H9 (cell line): ENCODE data around the gene KDM1B. TPM values are rescaled to one million over a fixed set of nuclear protein-coding genes. Genes with fewer than 3 reads are reported as not detected.
A peak's percentile ranks its signal among the peaks of the same experiment; 100 is the strongest.
"Not testable (repeated sequence)": the region's sequence is repeated elsewhere in the genome, so short reads cannot be mapped to it uniquely, and the experiment has no call there.

Source experiments
- DNase-seq: peaks from one replicate; pipeline ENCODE4 v3.0.0-alpha.2; 2017
- H2AFZ ChIP-seq: one replicate; pipeline ENCODE4 v1.6.1; 2013; ENCODE audit warnings: mild to moderate bottlenecking, low read length, control low read depth, moderate library complexity
- H2AK5ac ChIP-seq: 2 replicates; pipeline ENCODE4 v1.6.1; 2013; ENCODE audit warnings: low read length, control low read depth, mixed read lengths; ENCODE audit not compliant: insufficient read length
- H2BK120ac ChIP-seq: one replicate; pipeline ENCODE4 v1.6.1; 2013; ENCODE audit warnings: low read depth, mild to moderate bottlenecking, low read length, control low read depth, inconsistent platforms; ENCODE audit not compliant: poor library complexity, severe bottlenecking
- H2BK12ac ChIP-seq: 2 replicates; pipeline ENCODE4 v1.6.1; 2013; ENCODE audit warnings: low read length, control low read depth, mixed read lengths, low read depth; ENCODE audit not compliant: insufficient read length
- H2BK15ac ChIP-seq: 2 replicates; pipeline ENCODE4 v1.6.1; 2013; ENCODE audit warnings: low read depth, low read length, control low read depth
- H2BK20ac ChIP-seq: one replicate; pipeline ENCODE4 v1.6.1; 2013; ENCODE audit warnings: low read depth, mild to moderate bottlenecking, low read length, control low read depth, inconsistent platforms; ENCODE audit not compliant: poor library complexity, severe bottlenecking
- H2BK5ac ChIP-seq: 2 replicates; pipeline ENCODE4 v1.6.1; 2013; ENCODE audit warnings: low read length, control low read depth, mixed read lengths; ENCODE audit not compliant: insufficient read length
- H3K14ac ChIP-seq: 2 replicates; pipeline ENCODE4 v1.6.1; 2013; ENCODE audit warnings: low read length, control low read depth; ENCODE audit not compliant: insufficient read depth
- H3K18ac ChIP-seq: 2 replicates; pipeline ENCODE4 v1.6.1; 2013; ENCODE audit warnings: low read depth, mild to moderate bottlenecking, mixed read lengths, low read length, control low read depth; ENCODE audit not compliant: insufficient read length
- H3K23ac ChIP-seq: 2 replicates; pipeline ENCODE4 v1.6.1; 2013; ENCODE audit warnings: low read length, control low read depth, mixed read lengths, low read depth; ENCODE audit not compliant: insufficient read length
- H3K23me2 ChIP-seq: 2 replicates; pipeline ENCODE4 v1.6.1; 2013; ENCODE audit warnings: low read depth, mild to moderate bottlenecking, mixed read lengths, low read length, control low read depth; ENCODE audit not compliant: insufficient read length, poor library complexity, severe bottlenecking
- H3K27ac ChIP-seq: 2 replicates; pipeline ENCODE4 v1.5.1; 2013; ENCODE audit warnings: low read length, control low read depth, mixed read lengths, low read depth; ENCODE audit not compliant: insufficient read length
- H3K27me3 ChIP-seq: 2 replicates; pipeline ENCODE4 v1.6.1; 2013; ENCODE audit warnings: low read length, control low read depth, inconsistent platforms; ENCODE audit not compliant: insufficient read depth
- H3K4ac ChIP-seq: 2 replicates; pipeline ENCODE4 v1.6.1; 2013; ENCODE audit warnings: low read depth, mild to moderate bottlenecking, control low read depth, inconsistent platforms, low read length, moderate library complexity
- H3K4me1 ChIP-seq: 2 replicates; pipeline ENCODE4 v1.6.1; 2013; ENCODE audit warnings: low read length, control low read depth, inconsistent platforms; ENCODE audit not compliant: insufficient read depth
- H3K4me2 ChIP-seq: 2 replicates; pipeline ENCODE4 v1.6.1; 2013; ENCODE audit warnings: low read length, control low read depth, mixed read lengths; ENCODE audit not compliant: insufficient read length, insufficient read depth
- H3K56ac ChIP-seq: 2 replicates; pipeline ENCODE4 v1.6.1; 2013; ENCODE audit warnings: low read depth, mild to moderate bottlenecking, mixed read lengths, low read length, control low read depth; ENCODE audit not compliant: insufficient read length
- H3K79me1 ChIP-seq: 2 replicates; pipeline ENCODE4 v1.6.1; 2013; ENCODE audit warnings: low read depth, mild to moderate bottlenecking, moderate library complexity, low read length, control low read depth, inconsistent platforms; ENCODE audit not compliant: insufficient read depth, poor library complexity, severe bottlenecking
- H3K79me2 ChIP-seq: 2 replicates; pipeline ENCODE4 v1.6.1; 2013; ENCODE audit warnings: low read length, control low read depth, inconsistent platforms; ENCODE audit not compliant: insufficient read depth
- H3K9ac ChIP-seq: 2 replicates; pipeline ENCODE4 v1.6.1; 2013; ENCODE audit warnings: low read length, control low read depth, mixed read lengths; ENCODE audit not compliant: insufficient read length; ENCODE audit errors: extremely low read depth
- H3K9me3 ChIP-seq: one replicate; pipeline ENCODE4 v1.6.1; 2013; ENCODE audit warnings: low read depth, low read length, inconsistent platforms; ENCODE audit not compliant: control insufficient read depth
- H3T11ph ChIP-seq: one replicate; pipeline ENCODE4 v1.6.1; 2013; ENCODE audit warnings: mild to moderate bottlenecking, low read length, control low read depth, inconsistent platforms
- H4K20me1 ChIP-seq: one replicate; pipeline ENCODE4 v1.6.1; 2013; ENCODE audit not compliant: control insufficient read depth, insufficient read length, insufficient read depth
- H4K5ac ChIP-seq: 2 replicates; pipeline ENCODE4 v1.6.1; 2013; ENCODE audit warnings: low read depth, mild to moderate bottlenecking, mixed read lengths, low read length, control low read depth; ENCODE audit not compliant: insufficient read length
- H4K8ac ChIP-seq: replicated peaks from 2 replicates; pipeline ENCODE4 v1.6.1; 2013; ENCODE audit warnings: low read length, control low read depth, mixed read lengths, low read depth; ENCODE audit not compliant: insufficient read length
- H4K91ac ChIP-seq: 2 replicates; pipeline ENCODE4 v1.6.1; 2013; ENCODE audit warnings: low read depth, mild to moderate bottlenecking, moderate library complexity, mixed read lengths, low read length, control low read depth; ENCODE audit not compliant: insufficient read length
- H3K27ac Mint-ChIP-seq, 3 experiments: 2 replicates in 2 of 3; 3 replicates in 1 of 3; pipeline ENCODE4 v1.8.0; 2020 to 2021; ENCODE audit warnings: mixed read lengths in 3 of 3, mild to moderate bottlenecking in 1 of 3, moderate library complexity in 1 of 3
- H3K27me3 Mint-ChIP-seq: 2 replicates; pipeline ENCODE4 v1.8.0; 2021; ENCODE audit warnings: low read depth, mild to moderate bottlenecking, moderate library complexity, mixed read lengths
- H3K36me3 Mint-ChIP-seq, 3 experiments: 2 replicates in 2 of 3; 3 replicates in 1 of 3; pipeline ENCODE4 v1.8.0; 2020 to 2021; ENCODE audit warnings: low read depth in 3 of 3, mixed read lengths in 3 of 3; ENCODE audit not compliant: insufficient read depth in 1 of 3
- H3K4me1 Mint-ChIP-seq, 2 experiments: 2 replicates each; pipeline ENCODE4 v1.8.0; 2020; ENCODE audit warnings: mixed read lengths in 2 of 2
- H3K4me3 Mint-ChIP-seq, 2 experiments: 2 replicates in 1 of 2; 3 replicates in 1 of 2; pipeline ENCODE4 v1.8.0; 2020 to 2021; ENCODE audit warnings: mild to moderate bottlenecking in 2 of 2, mixed read lengths in 2 of 2, moderate library complexity in 1 of 2
- H3K9me3 Mint-ChIP-seq, 2 experiments: 2 replicates in 1 of 2; 3 replicates in 1 of 2; pipeline ENCODE4 v1.8.0; 2020; ENCODE audit warnings: mild to moderate bottlenecking in 2 of 2, mixed read lengths in 2 of 2, moderate library complexity in 1 of 2
- WGBS: extraction: QIAGEN DNeasy Blood & Tissue Kit; methylation state at CpG from one replicate; pipeline ENCODE4 v1.1.7; 2013; ENCODE audit warnings: missing lambda C conversion rate, low lambda C conversion rate, mixed read lengths; ENCODE audit not compliant: insufficient read length; ENCODE audit errors: extremely low coverage; 5-methylcytosine and 5-hydroxymethylcytosine counted together
- total RNA-seq: library from RNA; stranded (reverse); gene quantifications from 2 replicates; pipeline ENCODE4 v1.2.1, GENCODE V29; 2021
- TF ChIP-seq, protein P1 (sequence below): fragments of 200-600 bp; sonication (generic); conservative IDR thresholded peaks from 3 replicates; pipeline ENCODE4 v1.8.0; 2021; ENCODE audit warnings: antibody characterized with exemption, mild to moderate bottlenecking

KDM1B gene
- total RNA-seq, 1 experiment from 2014 or later: 5.4 TPM

GRCh38 chr6:18207949-18208348, 52.7 kb downstream of the KDM1B start:
- no peak overlapping the region for H3T11ph ChIP-seq
- no peak overlapping the region for H3K18ac ChIP-seq
- Mint-ChIP-seq H3K27ac (peak overlapping the region in 1 of 3 experiments; percentile 32; a peak in 1 of 7 replicates), H3K9me3 (no peaks in the 10 kb centered on the region), H3K36me3 (peaks cover 0 to 5% (median 0%) of the 10 kb centered on the region in 3 experiments; a peak in 3 of 7 replicates), H3K4me1 (peaks cover 4 to 7% of the 10 kb centered on the region in 2 experiments), H3K27me3 (no peaks in the 10 kb centered on the region; the same call in 1 of the 2 replicates), H3K4me3 (no peak overlapping the region)
- H4K5ac ChIP-seq: no peak overlapping the region
- no peak overlapping the region for H2AFZ ChIP-seq
- no peak overlapping the region for H2BK120ac ChIP-seq
- H3K79me2 ChIP-seq: no peaks in the 10 kb centered on the region
- H3K23me2 ChIP-seq: no peaks in the 10 kb centered on the region
- no peaks in the 10 kb centered on the region for H3K27me3 ChIP-seq
- no peak overlapping the region for H3K56ac ChIP-seq
- no peak overlapping the region for H3K14ac ChIP-seq
- no peak overlapping the region for H3K9ac ChIP-seq
- H3K79me1 ChIP-seq: no peaks in the 10 kb centered on the region
- WGBS: no CpG with 5 or more reads among the region's 2 CpGs
- no peak overlapping the region for H2BK15ac ChIP-seq
- no peak overlapping the region for H2BK12ac ChIP-seq
- no peak overlapping the region for H3K23ac ChIP-seq
- no peak overlapping the region for H3K4ac ChIP-seq
- H3K9me3 ChIP-seq: no peaks in the 10 kb centered on the region
- H2BK5ac ChIP-seq: no peak overlapping the region
- no peak overlapping the region for H2BK20ac ChIP-seq
- H4K8ac ChIP-seq: no peak overlapping the region
- no peak overlapping the region for H3K4me2 ChIP-seq
- H3K27ac ChIP-seq: no peak overlapping the region
- H4K20me1 ChIP-seq: no peaks in the 10 kb centered on the region
- TF ChIP-seq, protein P1, sequence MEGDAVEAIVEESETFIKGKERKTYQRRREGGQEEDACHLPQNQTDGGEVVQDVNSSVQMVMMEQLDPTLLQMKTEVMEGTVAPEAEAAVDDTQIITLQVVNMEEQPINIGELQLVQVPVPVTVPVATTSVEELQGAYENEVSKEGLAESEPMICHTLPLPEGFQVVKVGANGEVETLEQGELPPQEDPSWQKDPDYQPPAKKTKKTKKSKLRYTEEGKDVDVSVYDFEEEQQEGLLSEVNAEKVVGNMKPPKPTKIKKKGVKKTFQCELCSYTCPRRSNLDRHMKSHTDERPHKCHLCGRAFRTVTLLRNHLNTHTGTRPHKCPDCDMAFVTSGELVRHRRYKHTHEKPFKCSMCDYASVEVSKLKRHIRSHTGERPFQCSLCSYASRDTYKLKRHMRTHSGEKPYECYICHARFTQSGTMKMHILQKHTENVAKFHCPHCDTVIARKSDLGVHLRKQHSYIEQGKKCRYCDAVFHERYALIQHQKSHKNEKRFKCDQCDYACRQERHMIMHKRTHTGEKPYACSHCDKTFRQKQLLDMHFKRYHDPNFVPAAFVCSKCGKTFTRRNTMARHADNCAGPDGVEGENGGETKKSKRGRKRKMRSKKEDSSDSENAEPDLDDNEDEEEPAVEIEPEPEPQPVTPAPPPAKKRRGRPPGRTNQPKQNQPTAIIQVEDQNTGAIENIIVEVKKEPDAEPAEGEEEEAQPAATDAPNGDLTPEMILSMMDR: no peak
- H2AK5ac ChIP-seq: no peak overlapping the region
- peaks cover 2% of the 10 kb centered on the region; the same call in 1 of the 2 replicates for H3K4me1 ChIP-seq
- H4K91ac ChIP-seq: no peak overlapping the region
- DNase-seq: no peak

- not testable (repeated sequence) for H3K14ac ChIP-seq, H2BK15ac ChIP-seq, H2AK5ac ChIP-seq, H3K18ac ChIP-seq, H3T11ph ChIP-seq, H2AFZ ChIP-seq, H3K9me3 ChIP-seq, H2BK5ac ChIP-seq, H3K36me3 Mint-ChIP-seq, H3K9ac ChIP-seq, H3K27ac ChIP-seq, H3K9me3 Mint-ChIP-seq, H3K4me1 Mint-ChIP-seq, H3K4me2 ChIP-seq, H3K4ac ChIP-seq, H4K20me1 ChIP-seq, H2BK120ac ChIP-seq, H2BK20ac ChIP-seq, H3K23me2 ChIP-seq, H4K8ac ChIP-seq, H3K56ac ChIP-seq, H3K4me1 ChIP-seq, H3K23ac ChIP-seq, H3K27me3 Mint-ChIP-seq, H3K79me1 ChIP-seq, DNase-seq, H3K27me3 ChIP-seq, H4K5ac ChIP-seq, H4K91ac ChIP-seq, H2BK12ac ChIP-seq, H3K27ac Mint-ChIP-seq, H3K79me2 ChIP-seq, H3K4me3 Mint-ChIP-seq
- no CpG with 5 or more reads among the region's 9 CpGs for WGBS
Measured at GRCh38 chr6:18208778-18209177, 53.6 kb downstream of the KDM1B start.
